Tibial nerve (tissue), 4 donors: ENCODE results near the gene SLCO3A1. TPM values are rescaled to one million over a fixed set of nuclear protein-coding genes. Genes with fewer than 3 reads are reported as not detected.

Experiments
- DNase-seq, 2 donors: peaks; one replicate each; pipeline ENCODE4 v3.0.0-alpha.2; 2019; ENCODE audit warnings: low spot score in 2 of 2
- H3K27ac ChIP-seq, 4 donors: fragments of 200-600 bp; sonication (generic) in 3 of 4; one replicate each; pipeline ENCODE4 v1.5.1; 2017 to 2019; ENCODE audit warnings: mild to moderate bottlenecking in 1 of 4
- H3K27me3 ChIP-seq, 2 donors: fragments of 200-600 bp; sonication (generic) in 1 of 2; one replicate each; pipeline versions ENCODE4 v1.5.1 to v1.6.0; 2017 to 2019
- H3K36me3 ChIP-seq, 3 donors: fragments of 200-600 bp; sonication (generic); one replicate each; pipeline ENCODE4 v1.5.1; 2018 to 2019
- H3K4me1 ChIP-seq, 4 donors: fragments of 200-600 bp; sonication (generic) in 3 of 4; one replicate each; pipeline ENCODE4 v1.5.1; 2017 to 2019
- H3K4me3 ChIP-seq, 4 donors: fragments of 200-600 bp; sonication (generic) in 3 of 4; one replicate each; pipeline ENCODE4 v1.5.1; 2017 to 2019; ENCODE audit warnings: mild to moderate bottlenecking in 1 of 4, moderate library complexity in 1 of 4
- H3K9me3 ChIP-seq, 4 donors: fragments of 200-600 bp; sonication (generic) in 3 of 4; one replicate each; pipeline ENCODE4 v1.5.1; 2017 to 2019
- CTCF ChIP-seq, 5 experiments: fragments of 200-600 bp in 3 of 5; fragments of 450-650 bp in 2 of 5; sonication (generic) in 3 of 5; IDR thresholded peaks; one replicate each; pipeline ENCODE4 v1.5.1; 2016 to 2019; ENCODE audit warnings: antibody characterized with exemption in 5 of 5, mild to moderate bottlenecking in 3 of 5, moderate library complexity in 2 of 5
- EP300 ChIP-seq, 2 donors: sonication (generic); formaldehyde crosslinking; IDR thresholded peaks; one replicate each; pipeline ENCODE4 v1.6.1; 2017; ENCODE audit warnings: antibody characterized with exemption in 2 of 2, mild to moderate bottlenecking in 1 of 2
- POLR2A ChIP-seq, 2 donors: fragments of 450-650 bp; IDR thresholded peaks; one replicate each; pipeline ENCODE4 v1.6.1; 2017; ENCODE audit warnings: antibody characterized with exemption in 2 of 2, mild to moderate bottlenecking in 2 of 2, moderate library complexity in 2 of 2
- WGBS, 2 donors: methylation state at CpG; one replicate each; pipeline ENCODE4 v1.1.5; 2018; 5-methylcytosine and 5-hydroxymethylcytosine counted together
- total RNA-seq, 4 donors: library from RNA; depleted of rRNA; stranded (reverse); fragments of >200 nt; gene quantifications; one replicate each; pipeline ENCODE4 v1.1.0, GENCODE V29; 2016

The SLCO3A1 gene
- total RNA-seq, 4 donors from 2014 or later, result 13.8 to 20.2 (median 14.3) TPM

GRCh38 chr15:92079047-92079446 is 225.5 kb downstream of the SLCO3A1 start:
- Histone ChIP-seq H3K4me1 (peaks cover 0 to 32% (median 2%) of the 10 kb centered on the region in 4 donors), H3K27me3 (no peaks in the 10 kb centered on the region), H3K27ac (no peak overlapping the region), H3K36me3 (no peaks in the 10 kb centered on the region), H3K9me3 (no peaks in the 10 kb centered on the region), H3K4me3 (no peak overlapping the region)
- WGBS, 2 donors, result 80 to 82% methylated on average over 3 of the region's 3 CpGs
- DNase-seq, result no peak
- peak in 1 of 5 experiments; percentile 17 for TF ChIP-seq CTCF (IDR thresholded peaks at IDR 0.05)
- no peak for TF ChIP-seq POLR2A (IDR thresholded peaks at IDR 0.05)
- TF ChIP-seq EP300 (IDR thresholded peaks at IDR 0.05), result no peak

DNA sequence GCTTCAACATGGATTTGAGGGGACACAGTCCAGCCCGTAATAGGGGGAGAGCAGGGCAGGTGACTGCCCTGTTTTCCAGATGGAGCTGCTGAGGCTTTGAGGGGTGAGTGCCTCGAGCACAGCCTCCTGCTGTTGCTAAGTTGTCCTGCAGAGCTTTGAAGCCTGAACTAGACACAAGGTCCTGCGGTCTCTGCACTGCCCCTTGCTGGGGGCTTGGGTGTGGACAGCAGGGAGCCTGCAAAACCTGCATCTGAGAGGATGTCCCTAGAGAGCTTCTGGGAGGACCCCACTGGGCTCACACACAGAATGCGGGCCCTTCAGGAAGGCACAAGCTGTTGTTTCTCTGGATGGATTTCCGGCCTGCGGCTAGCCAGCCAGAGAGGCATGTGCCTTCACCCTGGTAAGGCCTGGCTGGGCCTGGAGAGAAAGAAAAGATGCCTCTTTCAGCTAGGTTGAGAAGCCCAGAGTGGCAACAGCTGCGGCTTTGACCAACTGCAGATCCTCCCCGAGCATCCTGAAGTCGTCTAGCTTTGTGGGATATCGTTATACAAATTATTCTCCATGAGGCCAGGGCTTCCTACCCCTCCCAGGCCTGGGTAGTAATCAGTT is 226.2 kb downstream of the SLCO3A1 start:
- Histone ChIP-seq H3K27me3 (no peaks in the 10 kb centered on the region), H3K36me3 (no peaks in the 10 kb centered on the region), H3K4me3 (no peak overlapping the region), H3K4me1 (peaks cover 0 to 25% (median 0%) of the 10 kb centered on the region in 4 donors), H3K9me3 (no peaks in the 10 kb centered on the region), H3K27ac (no peak overlapping the region)
- no peak for TF ChIP-seq CTCF (IDR thresholded peaks at IDR 0.05)
- TF ChIP-seq POLR2A (IDR thresholded peaks at IDR 0.05), result no peak
- TF ChIP-seq EP300 (IDR thresholded peaks at IDR 0.05), result no peak
- no peak for DNase-seq
- 92 to 95% methylated on average over 7 to 10 of the region's 10 CpGs for WGBS, 2 donors

DNA sequence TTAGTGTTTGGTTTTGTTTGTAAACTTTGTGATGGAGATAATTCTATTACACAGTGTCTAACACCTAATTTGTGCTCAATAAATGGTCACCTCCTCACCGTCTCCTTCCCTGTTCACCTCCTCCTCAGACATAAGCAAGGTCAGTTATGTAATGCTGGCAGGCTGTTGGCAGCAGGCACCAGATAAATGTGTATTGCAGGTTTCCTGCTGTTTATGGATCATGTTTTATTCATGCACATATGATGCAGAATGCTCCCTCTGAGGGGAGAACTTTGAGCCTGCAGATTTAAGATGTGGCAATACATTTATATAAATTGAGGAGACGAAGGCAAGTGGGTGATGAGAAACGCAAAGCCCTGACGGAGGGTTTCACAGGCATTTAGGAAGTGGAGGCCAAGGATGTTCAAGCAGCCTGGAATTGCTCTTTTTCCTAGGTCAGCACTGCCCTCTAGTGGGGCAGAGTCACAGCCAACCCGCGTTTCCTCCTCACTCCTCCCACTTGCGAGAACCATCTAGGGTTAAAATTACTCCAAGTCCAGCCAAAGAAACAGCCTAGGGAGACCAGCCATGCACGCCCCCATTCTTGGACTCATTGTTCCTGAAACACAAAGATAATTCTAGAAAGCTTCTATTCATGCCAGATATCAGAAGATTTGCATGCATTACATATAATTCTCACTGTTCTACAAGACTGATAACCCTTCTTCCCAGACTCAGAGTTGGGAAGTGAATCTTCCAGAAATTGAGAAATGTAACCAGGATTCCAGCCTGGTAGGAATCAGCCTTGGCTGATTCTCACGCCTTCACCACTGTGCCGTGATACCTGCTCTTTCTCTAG is 228.7 kb downstream of the SLCO3A1 start:
- peaks cover 0 to 15% (median 0%) of the 10 kb centered on the region in 4 donors for H3K4me1 ChIP-seq
- H3K4me3 ChIP-seq, result no peak overlapping the region
- peak in 1 of 2 donors; percentile 75 for DNase-seq
- no peaks in the 10 kb centered on the region for H3K27me3 ChIP-seq
- H3K27ac ChIP-seq, result no peak overlapping the region
- H3K36me3 ChIP-seq, result no peaks in the 10 kb centered on the region
- TF ChIP-seq POLR2A (IDR thresholded peaks at IDR 0.05) (no peak), EP300 (IDR thresholded peaks at IDR 0.05) (no peak), CTCF (IDR thresholded peaks at IDR 0.05) (peak; percentile 72 to 85 (median 79))
- H3K9me3 ChIP-seq, result no peaks in the 10 kb centered on the region
- WGBS, 2 donors, result 9 to 10% methylated on average over 10 of the region's 10 CpGs

DNA sequence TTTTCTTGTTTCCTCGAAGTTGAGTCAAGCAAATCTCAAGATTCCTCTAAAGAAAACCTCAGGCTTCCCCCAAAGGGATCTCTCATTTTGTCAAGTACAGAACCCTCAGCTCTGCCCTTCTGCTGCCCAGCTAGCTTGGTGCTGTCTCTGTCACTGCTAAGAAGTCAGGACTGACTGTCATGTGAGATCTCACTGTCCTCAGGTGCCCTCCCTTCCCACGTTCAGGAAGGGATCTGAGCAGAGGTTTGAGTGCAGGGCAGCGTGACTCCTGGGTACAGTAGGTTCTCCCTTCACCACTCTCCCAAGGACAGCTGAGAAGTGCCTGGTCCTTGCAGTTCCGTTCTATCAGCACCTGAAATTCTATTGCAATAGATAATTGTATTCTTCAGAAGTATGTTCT is 229.7 kb downstream of the SLCO3A1 start:
- no peak for TF ChIP-seq CTCF (IDR thresholded peaks at IDR 0.05)
- TF ChIP-seq POLR2A (IDR thresholded peaks at IDR 0.05), result no peak
- TF ChIP-seq EP300 (IDR thresholded peaks at IDR 0.05), result no peak
- DNase-seq, result no peak
- WGBS, 2 donors, result 79 to 84% methylated on average over 4 of the region's 4 CpGs

GRCh38 chr15:92087211-92087610 is 233.7 kb downstream of the SLCO3A1 start:
- 96 to 97% methylated on average over 2 of the region's 2 CpGs for WGBS, 2 donors
- H3K27ac ChIP-seq, result no peak overlapping the region
- no peaks in the 10 kb centered on the region for H3K9me3 ChIP-seq
- no peak for TF ChIP-seq EP300 (IDR thresholded peaks at IDR 0.05)
- TF ChIP-seq CTCF (IDR thresholded peaks at IDR 0.05), result no peak
- TF ChIP-seq POLR2A (IDR thresholded peaks at IDR 0.05), result no peak
- no peaks in the 10 kb centered on the region for H3K27me3 ChIP-seq
- H3K36me3 ChIP-seq, result no peaks in the 10 kb centered on the region
- peaks cover 0 to 4% (median 0%) of the 10 kb centered on the region in 4 donors for H3K4me1 ChIP-seq
- H3K4me3 ChIP-seq, result no peak overlapping the region
- DNase-seq, result no peak

More for the DNA sequence above, 229.7 kb downstream of the SLCO3A1 start:
- H3K4me1 ChIP-seq, result peaks cover 0 to 10% (median 0%) of the 10 kb centered on the region in 4 donors
- no peak overlapping the region for H3K4me3 ChIP-seq
- H3K27ac ChIP-seq, result no peak overlapping the region
- H3K27me3 ChIP-seq, result no peaks in the 10 kb centered on the region
- H3K9me3 ChIP-seq, result no peaks in the 10 kb centered on the region
- H3K36me3 ChIP-seq, result no peaks in the 10 kb centered on the region
